OCI-M2 (cell line): ENCODE data around the gene COQ10B.
"Not testable (repeated sequence)": the region's sequence is repeated elsewhere in the genome, so short reads cannot be mapped to it uniquely, and the experiment has no call there.

Source experiments
- DNase-seq: peaks from one replicate; lab custom pipeline; 2025; ENCODE audit not compliant: unreplicated experiment; lab: John Stamatoyannopoulos, UW

The COQ10B gene

GRCh38 chr2:197450465-197450864 is 2.9 kb upstream of the COQ10B start:
- DNase-seq, result no peak

GRCh38 chr2:197450935-197451358 is 2.4 kb upstream of the COQ10B start:
- not testable (repeated sequence) for DNase-seq

- no peak for DNase-seq
Measured at GRCh38 chr2:197452754-197453122, 614 bp upstream of the COQ10B start.

- DNase-seq, result peak; percentile 23
Measured at GRCh38 chr2:197453914-197454398, 604 bp downstream of the COQ10B start.

- no peak for DNase-seq
Measured at GRCh38 chr2:197454923-197455322, 1.6 kb downstream of the COQ10B start.

GRCh38 chr2:197455428-197455827 is 2.1 kb downstream of the COQ10B start:
- no peak for DNase-seq

GRCh38 chr2:197460649-197461048 is 7.3 kb downstream of the COQ10B start:
- DNase-seq, result no peak

GRCh38 chr2:197461057-197461456 is 7.7 kb downstream of the COQ10B start:
- DNase-seq, result no peak

GRCh38 chr2:197464175-197464574 is 10.8 kb downstream of the COQ10B start:
- no peak for DNase-seq

- DNase-seq, result no peak
Measured at GRCh38 chr2:197472166-197472565, 18.8 kb downstream of the COQ10B start.

- no peak for DNase-seq
Measured at GRCh38 chr2:197477797-197478196, 24.4 kb downstream of the COQ10B start.

- DNase-seq, result no peak
Measured at GRCh38 chr2:197480165-197481036, 27.0 kb downstream of the COQ10B start.

- not testable (repeated sequence) for DNase-seq
Measured at GRCh38 chr2:197484248-197484647, 30.9 kb downstream of the COQ10B start.

GRCh38 chr2:197486175-197486574 is 32.8 kb downstream of the COQ10B start:
- DNase-seq, result no peak

- DNase-seq, result no peak
Measured at GRCh38 chr2:197487385-197487784, 34.0 kb downstream of the COQ10B start.

GRCh38 chr2:197495433-197496134 is 42.2 kb downstream of the COQ10B start:
- no peak for DNase-seq

- no peak for DNase-seq
Measured at GRCh38 chr2:197496695-197497094, 43.3 kb downstream of the COQ10B start.

- DNase-seq, result no peak
Measured at GRCh38 chr2:197497326-197497725, 44.0 kb downstream of the COQ10B start.

- no peak for DNase-seq
Measured at GRCh38 chr2:197498235-197498936, 45.0 kb downstream of the COQ10B start.

GRCh38 chr2:197498937-197499593 is 45.7 kb downstream of the COQ10B start:
- DNase-seq, result no peak
